ENCODE data around the gene SLC22A5. TPM values are rescaled to one million over a fixed set of nuclear protein-coding genes. Genes with fewer than 3 reads are reported as not detected.

The SLC22A5 gene
- total RNA-seq, 1 donor from 2014 or later, result 14.7 TPM

GRCh38 chr5:132408456-132408855, 38.9 kb downstream of the SLC22A5 start:
- no peak overlapping the region for H3K4me3 Mint-ChIP-seq (ENCODE audit: low read depth)
- TF ChIP-seq, protein P1, sequence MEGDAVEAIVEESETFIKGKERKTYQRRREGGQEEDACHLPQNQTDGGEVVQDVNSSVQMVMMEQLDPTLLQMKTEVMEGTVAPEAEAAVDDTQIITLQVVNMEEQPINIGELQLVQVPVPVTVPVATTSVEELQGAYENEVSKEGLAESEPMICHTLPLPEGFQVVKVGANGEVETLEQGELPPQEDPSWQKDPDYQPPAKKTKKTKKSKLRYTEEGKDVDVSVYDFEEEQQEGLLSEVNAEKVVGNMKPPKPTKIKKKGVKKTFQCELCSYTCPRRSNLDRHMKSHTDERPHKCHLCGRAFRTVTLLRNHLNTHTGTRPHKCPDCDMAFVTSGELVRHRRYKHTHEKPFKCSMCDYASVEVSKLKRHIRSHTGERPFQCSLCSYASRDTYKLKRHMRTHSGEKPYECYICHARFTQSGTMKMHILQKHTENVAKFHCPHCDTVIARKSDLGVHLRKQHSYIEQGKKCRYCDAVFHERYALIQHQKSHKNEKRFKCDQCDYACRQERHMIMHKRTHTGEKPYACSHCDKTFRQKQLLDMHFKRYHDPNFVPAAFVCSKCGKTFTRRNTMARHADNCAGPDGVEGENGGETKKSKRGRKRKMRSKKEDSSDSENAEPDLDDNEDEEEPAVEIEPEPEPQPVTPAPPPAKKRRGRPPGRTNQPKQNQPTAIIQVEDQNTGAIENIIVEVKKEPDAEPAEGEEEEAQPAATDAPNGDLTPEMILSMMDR (IDR thresholded peaks at IDR 0.05; ENCODE audit: unreplicated experiment), result no peak
- DNase-seq (ENCODE audit: low spot score, unreplicated experiment), result no peak
- peaks cover 6% of the 10 kb centered on the region for H3K4me1 Mint-ChIP-seq (ENCODE audit: low read depth)
- no peaks in the 10 kb centered on the region for H3K36me3 Mint-ChIP-seq (ENCODE audit: insufficient read depth)
- H3K27ac Mint-ChIP-seq, result no peak overlapping the region
- H3K27me3 Mint-ChIP-seq, result peaks cover 11% of the 10 kb centered on the region
- H3K9me3 Mint-ChIP-seq (ENCODE audit: low read depth), result peaks cover 3% of the 10 kb centered on the region

- TF ChIP-seq, protein P1 (IDR thresholded peaks at IDR 0.05; ENCODE audit: unreplicated experiment), result no peak
- no peak for DNase-seq (ENCODE audit: low spot score, unreplicated experiment)
- H3K27ac Mint-ChIP-seq, result no peak overlapping the region
- H3K9me3 Mint-ChIP-seq (ENCODE audit: low read depth), result no peaks in the 10 kb centered on the region
- H3K27me3 Mint-ChIP-seq, result peaks cover 11% of the 10 kb centered on the region
- H3K4me3 Mint-ChIP-seq (ENCODE audit: low read depth), result peak overlapping the region; percentile 50
- no peaks in the 10 kb centered on the region for H3K36me3 Mint-ChIP-seq (ENCODE audit: insufficient read depth)
- peaks cover 6% of the 10 kb centered on the region for H3K4me1 Mint-ChIP-seq (ENCODE audit: low read depth)
These were observed 39.5 kb downstream of the SLC22A5 start for GRCh38 chr5:132408965-132409364.

GRCh38 chr5:132410451-132411303, 41.2 kb downstream of the SLC22A5 start:
- Mint-ChIP-seq H3K27me3 (peaks cover 9% of the 10 kb centered on the region), H3K4me3 (ENCODE audit: low read depth) (peak overlapping the region; percentile 78), H3K27ac (peak overlapping the region; percentile 95), H3K36me3 (ENCODE audit: insufficient read depth) (no peaks in the 10 kb centered on the region), H3K4me1 (ENCODE audit: low read depth) (peaks cover 6% of the 10 kb centered on the region), H3K9me3 (ENCODE audit: low read depth) (no peaks in the 10 kb centered on the region)
- peak; percentile 84 for DNase-seq (ENCODE audit: low spot score, unreplicated experiment)
- TF ChIP-seq, protein P1 (IDR thresholded peaks at IDR 0.05; ENCODE audit: unreplicated experiment), result peak; percentile 87

- H3K9me3 Mint-ChIP-seq (ENCODE audit: low read depth), result no peaks in the 10 kb centered on the region
- peak overlapping the region; percentile 95 for H3K27ac Mint-ChIP-seq
- DNase-seq (ENCODE audit: low spot score, unreplicated experiment), result no peak
- TF ChIP-seq, protein P1 (IDR thresholded peaks at IDR 0.05; ENCODE audit: unreplicated experiment), result no peak
- peak overlapping the region; percentile 67 for H3K4me3 Mint-ChIP-seq (ENCODE audit: low read depth)
- H3K27me3 Mint-ChIP-seq, result peaks cover 8% of the 10 kb centered on the region
- no peaks in the 10 kb centered on the region for H3K36me3 Mint-ChIP-seq (ENCODE audit: insufficient read depth)
- H3K4me1 Mint-ChIP-seq (ENCODE audit: low read depth), result peaks cover 6% of the 10 kb centered on the region
These were observed 41.9 kb downstream of the SLC22A5 start for GRCh38 chr5:132411304-132412013.

DNA sequence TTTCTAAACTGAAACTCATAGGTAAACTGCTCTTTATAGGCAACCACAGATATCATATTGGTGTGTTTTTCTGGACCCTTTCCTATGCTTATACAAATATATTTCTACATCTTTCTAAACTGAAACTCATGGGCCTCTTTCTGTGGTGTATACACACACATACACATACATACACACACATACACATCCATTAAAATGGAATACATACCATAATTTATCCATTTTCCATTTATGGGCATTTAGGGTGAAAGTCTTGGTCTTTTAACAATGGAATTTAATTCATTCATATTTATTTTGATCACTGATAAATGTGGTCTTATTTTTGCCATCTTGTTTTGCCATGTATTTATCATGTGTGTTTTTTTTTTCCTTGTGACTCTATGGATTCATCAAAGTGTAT, 44.1 kb downstream of the SLC22A5 start:
- TF ChIP-seq, protein P1 (IDR thresholded peaks at IDR 0.05; ENCODE audit: unreplicated experiment), result no peak
- Mint-ChIP-seq H3K4me3 (ENCODE audit: low read depth) (no peak overlapping the region), H3K27ac (no peak overlapping the region), H3K9me3 (ENCODE audit: low read depth) (no peaks in the 10 kb centered on the region), H3K36me3 (ENCODE audit: insufficient read depth) (no peaks in the 10 kb centered on the region), H3K4me1 (ENCODE audit: low read depth) (peaks cover 6% of the 10 kb centered on the region), H3K27me3 (no peaks in the 10 kb centered on the region)
- no peak for DNase-seq (ENCODE audit: low spot score, unreplicated experiment)
